Endothelial cell of umbilical vein (primary cell): ENCODE measurements around the gene CD19. TPM values are rescaled to one million over a fixed set of nuclear protein-coding genes. Genes with fewer than 3 reads are reported as not detected.

Experiments
- BruUV-seq: library from RNA; stranded (reverse); fragments of 400-500 nt; replicated peaks from 2 replicates; lab custom pipeline; 2021; lab: Mats Ljungman, UMichigan
- CTCF ChIA-PET: fragments of 300-600, 350-600 bp; sonication (Branson Sonifier 250); formaldehyde crosslinking; loops from one replicate; lab custom pipeline; 2021; ENCODE audit warnings: antibody characterized with exemption, inconsistent platforms; lab: Charles Lee
- POLR2A ChIA-PET: fragments of 300-600, 350-600 bp; sonication (Branson Sonifier 250); formaldehyde crosslinking; loops from one replicate; lab custom pipeline; 2021; ENCODE audit warnings: antibody characterized with exemption, inconsistent platforms; lab: Charles Lee
- DNase-seq: peaks from one replicate; pipeline ENCODE4 v3.0.0-alpha.2; 2011; ENCODE audit warnings: low read depth, low spot score
- FAIRE-seq: peaks from 2 replicates; lab custom pipeline; 2011; peaks lifted over from hg19 to GRCh38; lab: Jason Lieb, UNC
- H2AFZ ChIP-seq: 2 replicates; pipeline ENCODE4 v1.6.0; 2012; ENCODE audit warnings: low read depth, low read length, control low read depth, inconsistent platforms
- H3K27ac ChIP-seq: 2 replicates; pipeline ENCODE4 v1.5.1; 2011; ENCODE audit warnings: low read depth, mild to moderate bottlenecking, control low read depth, low read length, moderate library complexity; ENCODE audit not compliant: insufficient read depth
- H3K27me3 ChIP-seq, 2 experiments: 2 replicates each; pipeline versions ENCODE4 v1.6.0 to v1.6.1; 2011; ENCODE audit warnings: low read length in 2 of 2, mixed read lengths in 1 of 2; ENCODE audit not compliant: control insufficient read depth in 2 of 2, insufficient read depth in 2 of 2
- H3K36me3 ChIP-seq, 2 experiments: 2 replicates in 1 of 2; 3 replicates in 1 of 2; pipeline ENCODE4 v1.5.1; 2011; ENCODE audit warnings: low read length in 2 of 2, mild to moderate bottlenecking in 1 of 2, moderate library complexity in 1 of 2; ENCODE audit not compliant: control insufficient read depth in 2 of 2, insufficient read depth in 2 of 2; ENCODE audit errors: extremely low read depth in 1 of 2
- H3K4me1 ChIP-seq: 3 replicates; pipeline ENCODE4 v1.5.1; 2011; ENCODE audit warnings: mild to moderate bottlenecking, low read length; ENCODE audit not compliant: control insufficient read depth, insufficient read depth; ENCODE audit errors: extremely low read depth
- H3K4me2 ChIP-seq: 2 replicates; pipeline ENCODE4 v1.6.1; 2011; ENCODE audit warnings: low read length, control low read depth, mixed read lengths; ENCODE audit not compliant: insufficient read depth
- H3K4me3 ChIP-seq, 3 experiments: fragments of 200-600 bp in 1 of 3; sonication (generic), shearing (Covaris generic) in 1 of 3; replicated peaks in 1 of 3; 2 replicates each; pipeline ENCODE4 v1.5.1; 2011 to 2016; ENCODE audit warnings: control low read depth in 3 of 3, low read length in 3 of 3, mild to moderate bottlenecking in 2 of 3, inconsistent platforms in 1 of 3, low read depth in 1 of 3, moderate library complexity in 1 of 3; ENCODE audit not compliant: insufficient read depth in 1 of 3
- H3K79me2 ChIP-seq: 2 replicates; pipeline ENCODE4 v1.6.0; 2012; ENCODE audit warnings: low read length, inconsistent platforms; ENCODE audit not compliant: control insufficient read depth, insufficient read depth
- H3K9ac ChIP-seq: replicated peaks from 2 replicates; pipeline ENCODE3; 2011; ENCODE audit warnings: low read length, control low read depth; ENCODE audit not compliant: insufficient read depth; ENCODE audit errors: extremely low read depth
- H3K9me1 ChIP-seq: replicated peaks from 3 replicates; pipeline ENCODE4 v1.6.0; 2011; ENCODE audit warnings: mild to moderate bottlenecking, low read length; ENCODE audit not compliant: control insufficient read depth, insufficient read depth; ENCODE audit errors: extremely low read depth
- H3K9me3 ChIP-seq: replicated peaks from 2 replicates; pipeline ENCODE4 v1.5.1; 2012; ENCODE audit warnings: low read length, inconsistent platforms; ENCODE audit not compliant: control insufficient read depth, insufficient read depth
- H4K20me1 ChIP-seq: replicated peaks from 2 replicates; pipeline ENCODE3; 2011; ENCODE audit warnings: mild to moderate bottlenecking, low read length; ENCODE audit not compliant: control insufficient read depth, insufficient read depth; ENCODE audit errors: extremely low read depth
- CTCF ChIP-seq, 2 donors: IDR thresholded peaks; 1 replicate in 1 of 2; 2 replicates in 1 of 2; pipeline ENCODE4 v1.5.1; 2011; ENCODE audit warnings: low read length in 2 of 2, mild to moderate bottlenecking in 2 of 2, moderate library complexity in 2 of 2, control low read depth in 1 of 2, inconsistent platforms in 1 of 2, low read depth in 1 of 2; ENCODE audit not compliant: insufficient read depth in 1 of 2; ENCODE audit errors: extremely low read depth in 1 of 2
- EZH2 ChIP-seq: IDR thresholded peaks from 2 replicates; pipeline ENCODE4 v1.6.1; 2012; ENCODE audit warnings: borderline replicate concordance, low read depth, mild to moderate bottlenecking, moderate library complexity, low read length, inconsistent platforms; ENCODE audit not compliant: severe bottlenecking
- FOS ChIP-seq: IDR thresholded peaks from 2 replicates; pipeline ENCODE4 v1.6.1; 2011; ENCODE audit warnings: mild to moderate bottlenecking, low read length, moderate library complexity, borderline replicate concordance; ENCODE audit not compliant: insufficient read depth
- GATA2 ChIP-seq: IDR thresholded peaks from 2 replicates; pipeline ENCODE4 v1.7.0; 2011; ENCODE audit warnings: low read depth, mild to moderate bottlenecking, moderate library complexity, mixed read lengths, low read length; ENCODE audit not compliant: insufficient read length, insufficient read depth
- JUN ChIP-seq: IDR thresholded peaks from 2 replicates; pipeline ENCODE4 v1.6.1; 2011; ENCODE audit warnings: borderline replicate concordance, low read depth; ENCODE audit not compliant: insufficient read length, insufficient read depth
- MAX ChIP-seq: IDR thresholded peaks from 2 replicates; pipeline ENCODE4 v1.6.1; 2011; ENCODE audit not compliant: insufficient read depth, insufficient read length
- MYC ChIP-seq: IDR thresholded peaks from one replicate; pipeline ENCODE4 v1.6.1; 2011; ENCODE audit warnings: mild to moderate bottlenecking, low read depth, low read length
- POLR2A ChIP-seq: IDR thresholded peaks from 2 replicates; pipeline ENCODE4 v1.6.1; 2012; ENCODE audit warnings: low read depth, mild to moderate bottlenecking, control low read depth, low read length
- POLR2AphosphoS5 ChIP-seq: IDR thresholded peaks from 2 replicates; pipeline ENCODE4 v1.6.1; 2012; ENCODE audit warnings: low read depth, mild to moderate bottlenecking, control low read depth, low read length, moderate library complexity; ENCODE audit not compliant: insufficient read depth
- dilution Hi-C: fragments of 300-500 bp; cut with MboI; formaldehyde crosslinking; loops from one replicate; pipeline ENCODE4 v1.15.0; 2019; ENCODE audit warnings: low sequenced_read_pairs; ENCODE audit not compliant: extremely low pct_ligation_motif_present
- intact Hi-C: fragments of 100-400 bp; cut with micrococcal nuclease; formaldehyde crosslinking; loops from one replicate; pipeline ENCODE4 v1.10.0; 2022
- polyA plus RNA-seq, 4 experiments: library from polyadenylated mRNA; depleted of rRNA in 3 of 4; stranded (reverse) in 3 of 4; unstranded in 1 of 4; fragments of >200 nt; gene quantifications; 2 replicates each; pipeline versions ENCODE4 v1.2.1 to v1.2.3, GENCODE V29; 2011 to 2012; ENCODE audit warnings: missing spikeins in 1 of 4
- total RNA-seq: library from RNA; stranded (reverse); gene quantifications from 2 replicates; pipeline ENCODE4 v1.2.3, GENCODE V29; 2021

Gene CD19
- total and polyA plus RNA-seq, 2 donors (not counting 3 experiments of a cell fraction or from before 2014, with no cell fraction given): 0.06 TPM; not detected in 1

GRCh38 chr16:28901862-28902261, 29.9 kb upstream of the CD19 start:
- CTCF ChIA-PET: no interaction called here
- H3K4me3 ChIP-seq: no peak overlapping the region
- no peaks in the 10 kb centered on the region for H4K20me1 ChIP-seq
- dilution Hi-C loops: no loop called here
- BruUV-seq: no TSS peak
- H3K4me1 ChIP-seq: no peaks in the 10 kb centered on the region
- no peaks in the 10 kb centered on the region for H3K27me3 ChIP-seq
- peaks cover 0 to 6% of the 10 kb centered on the region in 2 experiments for H3K36me3 ChIP-seq
- intact Hi-C loops: no loop called here
- no peaks in the 10 kb centered on the region for H3K79me2 ChIP-seq
- no peak overlapping the region for H3K27ac ChIP-seq
- POLR2A ChIA-PET: no interaction called here
- no peak overlapping the region for H3K9ac ChIP-seq
- DNase-seq (no peak), FAIRE-seq (no peak)
- TF ChIP-seq EZH2 (no peak), POLR2A (no peak), MYC (no peak), POLR2AphosphoS5 (no peak), CTCF (IDR thresholded peaks at IDR 0.05; ENCODE audit: extremely low read depth in 1 of 2, insufficient read depth in 1 of 2, low read depth in 1 of 2, low read length in 2 of 2) (no peak), GATA2 (no peak), MAX (no peak), FOS (no peak), JUN (no peak)
- H3K9me1 ChIP-seq: no peaks in the 10 kb centered on the region
- no peak overlapping the region for H2AFZ ChIP-seq
- H3K9me3 ChIP-seq: no peaks in the 10 kb centered on the region
- H3K4me2 ChIP-seq: no peak overlapping the region
